Stimulated activated naive CD4-positive, alpha-beta T cell treated with Interleukin-2 at 50 U/mL for 16 hours (primary cell): Measurements from ENCODE around the gene AGPS.

Experiments used
- DNase-seq: peaks from one replicate; lab custom pipeline; 2025; lab: John Stamatoyannopoulos, UW

Gene AGPS

DNA sequence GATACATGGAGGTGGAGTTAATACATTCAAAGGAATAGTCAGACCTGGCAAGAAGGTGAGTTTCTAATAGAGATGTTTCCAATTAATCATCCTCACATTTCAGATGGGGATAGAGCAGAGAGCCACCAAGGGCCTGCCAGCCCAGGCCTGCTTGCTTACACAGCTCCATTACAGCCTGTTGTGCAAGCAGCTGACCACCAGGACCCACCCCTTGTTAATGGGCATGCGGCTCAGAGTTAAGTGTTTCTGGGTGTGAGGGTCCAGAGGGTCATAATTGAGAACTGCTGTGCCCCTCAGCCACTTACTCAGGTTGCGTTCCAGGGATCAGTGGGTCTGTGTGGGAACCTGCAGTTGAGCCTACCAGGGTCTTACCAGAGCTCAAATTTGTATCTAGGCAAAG is 199.8 kb downstream of the AGPS start:
- DNase-seq, result no peak

GRCh38 chr2:177592945-177593344 is 200.4 kb downstream of the AGPS start:
- DNase-seq, result no peak

DNA sequence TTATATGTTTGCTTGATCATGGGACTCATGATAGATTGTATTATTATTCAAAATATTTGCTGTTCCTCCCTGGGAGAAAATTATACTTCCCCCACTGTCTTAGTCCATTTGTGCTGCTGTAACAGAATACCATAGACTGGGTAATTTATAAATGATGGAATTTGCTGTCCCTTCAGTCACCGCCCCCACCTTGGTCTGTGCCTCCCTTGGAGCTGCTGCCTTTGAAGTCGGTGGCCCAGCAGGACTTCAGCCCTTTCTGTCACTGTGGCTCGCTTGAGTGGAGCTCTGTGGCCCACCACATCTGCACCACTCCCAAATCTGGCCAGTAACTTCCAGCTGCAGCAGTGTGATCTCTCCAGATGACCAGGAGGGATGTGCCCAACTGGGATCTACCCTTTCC is 200.8 kb downstream of the AGPS start:
- no peak for DNase-seq
